Natural killer cell (primary cell): ENCODE results near the gene BNIP5. TPM values are rescaled to one million over a fixed set of nuclear protein-coding genes. Genes with fewer than 3 reads are reported as not detected.
"Not testable (repeated sequence)": the region's sequence is repeated elsewhere in the genome, so short reads cannot be mapped to it uniquely, and the experiment has no call there.

Experiments
- ATAC-seq, 3 donors: fragments of 150-1000 bp in 2 of 3; fragments of 200-7000 bp in 1 of 3; cut with Tn5 transposase; 1 replicate in 1 of 3; 2 replicates in 2 of 3; pipeline ENCODE4 v1.10.0; 2021; ENCODE audit warnings: mild to moderate bottlenecking in 2 of 3, moderate library complexity in 2 of 3
- DNase-seq, 2 donors: peaks; one replicate each; pipeline versions ENCODE4 v3.0.0 to v3.0.0-alpha.2; 2013 to 2021; ENCODE audit warnings: mixed read lengths in 1 of 2
- H3K27ac ChIP-seq: one replicate; pipeline ENCODE4 v1.5.1; 2013; ENCODE audit warnings: mild to moderate bottlenecking, low read length
- H3K27me3 ChIP-seq: one replicate; pipeline ENCODE4 v1.6.1; 2013; ENCODE audit warnings: low read length; ENCODE audit not compliant: control insufficient read depth, insufficient read depth
- H3K36me3 ChIP-seq: one replicate; pipeline ENCODE4 v1.6.1; 2013; ENCODE audit warnings: low read length; ENCODE audit not compliant: control insufficient read depth, insufficient read depth
- H3K4me1 ChIP-seq: one replicate; pipeline ENCODE4 v1.6.1; 2013; ENCODE audit warnings: low read length; ENCODE audit not compliant: control insufficient read depth, insufficient read depth
- H3K4me3 ChIP-seq: one replicate; pipeline ENCODE4 v1.5.1; 2013; ENCODE audit warnings: low read length
- H3K9me3 ChIP-seq: one replicate; pipeline ENCODE4 v1.6.1; 2013; ENCODE audit warnings: low read length; ENCODE audit not compliant: control insufficient read depth, insufficient read depth
- H3K27ac Mint-ChIP-seq, 2 donors: one replicate each; pipeline ENCODE4 v1.8.0; 2022; ENCODE audit warnings: mild to moderate bottlenecking in 2 of 2, mixed read lengths in 2 of 2, moderate library complexity in 1 of 2
- H3K27me3 Mint-ChIP-seq, 2 donors: one replicate each; pipeline ENCODE4 v1.8.0; 2022; ENCODE audit warnings: low read depth in 2 of 2, mixed read lengths in 2 of 2
- H3K36me3 Mint-ChIP-seq: one replicate; pipeline ENCODE4 v1.8.0; 2022; ENCODE audit warnings: mixed read lengths
- H3K4me1 Mint-ChIP-seq, 2 donors: one replicate each; pipeline ENCODE4 v1.8.0; 2022; ENCODE audit warnings: mixed read lengths in 2 of 2
- H3K4me3 Mint-ChIP-seq: one replicate; pipeline ENCODE4 v1.8.0; 2022; ENCODE audit warnings: mild to moderate bottlenecking, moderate library complexity, mixed read lengths
- H3K9me3 Mint-ChIP-seq, 2 donors: one replicate each; pipeline ENCODE4 v1.8.0; 2022; ENCODE audit warnings: mixed read lengths in 2 of 2
- CTCF ChIP-seq: fragments of 200-600 bp; IDR thresholded peaks from one replicate; pipeline ENCODE4 v1.8.0; 2022; ENCODE audit warnings: antibody characterized with exemption
- WGBS: methylation state at CpG from one replicate; pipeline ENCODE4 v1.1.7; 2013; ENCODE audit warnings: missing lambda C conversion rate; ENCODE audit not compliant: insufficient coverage; 5-methylcytosine and 5-hydroxymethylcytosine counted together
- intact Hi-C: fragments of 100-400 bp; cut with micrococcal nuclease; formaldehyde crosslinking; loops from one replicate; pipeline ENCODE4 v1.14.2; 2022
- total RNA-seq, 4 donors: library from RNA; stranded (reverse); fragments of 120-200 nt in 1 of 4; gene quantifications; one replicate each; pipeline versions ENCODE4 v1.2.3 to v1.2.4, GENCODE V29; 2013 to 2022

The BNIP5 gene
- total RNA-seq, 3 donors from 2014 or later (not counting 1 experiment from before 2014, with no cell fraction given) = not detected

GRCh38 chr6:36340306-36340617, 3.6 kb upstream of the BNIP5 start:
- Mint-ChIP-seq H3K27me3 (peaks cover 23 to 29% of the 10 kb centered on the region in 2 donors), H3K27ac (no peak overlapping the region), H3K4me3 (no peak overlapping the region), H3K4me1 (peaks cover 4 to 5% of the 10 kb centered on the region in 2 donors), H3K36me3 (no peaks in the 10 kb centered on the region), H3K9me3 (no peaks in the 10 kb centered on the region)
- Histone ChIP-seq H3K27ac (no peak overlapping the region), H3K27me3 (peaks cover 9% of the 10 kb centered on the region), H3K9me3 (no peaks in the 10 kb centered on the region), H3K36me3 (no peaks in the 10 kb centered on the region), H3K4me3 (no peak overlapping the region), H3K4me1 (peaks cover 18% of the 10 kb centered on the region)
- WGBS = 86% methylated on average over 12 of the region's 12 CpGs
- TF ChIP-seq CTCF = no peak
- intact Hi-C loops = loop anchor here (2.0 kb wide), 1 partner anchor 21 kb away; no protein-coding TSS in a partner anchor
- DNase-seq (no peak), ATAC-seq (no peak)

GRCh38 chr6:36339146-36339545, 2.5 kb upstream of the BNIP5 start:
- Histone ChIP-seq H3K4me1 (peaks cover 18% of the 10 kb centered on the region), H3K27me3 (peaks cover 9% of the 10 kb centered on the region), H3K9me3 (no peaks in the 10 kb centered on the region), H3K36me3 (no peaks in the 10 kb centered on the region), H3K4me3 (no peak overlapping the region), H3K27ac (no peak overlapping the region)
- ATAC-seq (no peak), DNase-seq (no peak)
- Mint-ChIP-seq H3K36me3 (no peaks in the 10 kb centered on the region), H3K27ac (no peak overlapping the region), H3K4me3 (no peak overlapping the region), H3K4me1 (peaks cover 4 to 5% of the 10 kb centered on the region in 2 donors), H3K27me3 (peaks cover 34 to 40% of the 10 kb centered on the region in 2 donors), H3K9me3 (no peaks in the 10 kb centered on the region)
- 84% methylated on average over 12 of the region's 12 CpGs for WGBS
- intact Hi-C loops = no loop called here
- TF ChIP-seq CTCF = no peak

DNA sequence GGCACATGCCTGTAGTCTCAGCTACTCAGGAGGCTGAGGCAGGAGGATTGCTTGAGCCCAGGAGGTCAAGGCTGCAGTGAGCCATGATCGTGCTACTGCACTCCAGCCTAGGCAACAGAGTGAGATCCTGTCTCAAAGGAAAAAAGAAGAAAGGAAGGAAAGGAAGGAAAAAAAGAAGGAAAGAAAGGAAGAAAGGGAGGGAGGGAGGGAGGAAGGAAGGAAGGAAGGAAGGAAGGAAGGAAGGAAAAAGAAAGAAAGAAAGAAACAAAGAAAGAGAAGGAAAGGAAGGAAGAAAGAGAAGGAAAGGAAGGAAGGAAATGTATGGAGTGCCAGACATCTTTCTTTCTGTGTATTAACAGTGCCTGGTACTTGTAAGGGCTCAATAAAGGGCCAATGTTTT, 1.5 kb upstream of the BNIP5 start:
- intact Hi-C loops, ATAC-seq, H3K36me3 ChIP-seq, H3K36me3 Mint-ChIP-seq, H3K9me3 Mint-ChIP-seq, H3K9me3 ChIP-seq, DNase-seq, H3K4me3 Mint-ChIP-seq, H3K27ac Mint-ChIP-seq, H3K4me1 Mint-ChIP-seq, H3K27ac ChIP-seq, H3K4me3 ChIP-seq: not testable (repeated sequence)
- WGBS = 63% methylated on average over 1 of the region's 1 CpG
- Histone ChIP-seq H3K4me1 (peaks cover 18% of the 10 kb centered on the region), H3K27me3 (peaks cover 11% of the 10 kb centered on the region)
- peaks cover 38 to 47% of the 10 kb centered on the region in 2 donors for H3K27me3 Mint-ChIP-seq

GRCh38 chr6:36337814-36338213, 1.1 kb upstream of the BNIP5 start:
- Mint-ChIP-seq H3K9me3 (no peaks in the 10 kb centered on the region), H3K27me3 (peaks cover 40 to 51% of the 10 kb centered on the region in 2 donors), H3K27ac (no peak overlapping the region), H3K4me1 (peaks cover 4 to 5% of the 10 kb centered on the region in 2 donors), H3K36me3 (no peaks in the 10 kb centered on the region), H3K4me3 (no peak overlapping the region)
- intact Hi-C loops = no loop called here
- DNase-seq (no peak), ATAC-seq (no peak)
- TF ChIP-seq CTCF = no peak
- H3K9me3 ChIP-seq = no peaks in the 10 kb centered on the region
- H3K27ac ChIP-seq = no peak overlapping the region
- H3K4me3 ChIP-seq = no peak overlapping the region
- 100% methylated on average over 1 of the region's 1 CpG for WGBS
- H3K36me3 ChIP-seq = no peaks in the 10 kb centered on the region
- peaks cover 18% of the 10 kb centered on the region for H3K4me1 ChIP-seq
- peaks cover 11% of the 10 kb centered on the region for H3K27me3 ChIP-seq
